Breast epithelium (tissue), 4 donors: ENCODE data around the gene BRAP. TPM values are rescaled to one million over a fixed set of nuclear protein-coding genes. Genes with fewer than 3 reads are reported as not detected.

ENCODE experiments used
- DNase-seq, 2 donors: peaks; one replicate each; pipeline ENCODE4 v3.0.0-alpha.2; 2019; ENCODE audit warnings: low spot score in 2 of 2
- H3K27ac ChIP-seq, 2 donors: fragments of 200-600 bp; sonication (generic) in 1 of 2; one replicate each; pipeline ENCODE4 v1.5.1; 2016 to 2019; ENCODE audit warnings: mild to moderate bottlenecking in 1 of 2
- H3K27me3 ChIP-seq, 2 donors: fragments of 200-600 bp; sonication (generic) in 1 of 2; one replicate each; pipeline versions ENCODE4 v1.5.1 to v1.6.0; 2017 to 2019; ENCODE audit warnings: control low read depth in 1 of 2, mild to moderate bottlenecking in 1 of 2
- H3K36me3 ChIP-seq: fragments of 200-600 bp; one replicate; pipeline ENCODE4 v1.5.1; 2019
- H3K4me1 ChIP-seq, 2 donors: fragments of 200-600 bp; sonication (generic); one replicate each; pipeline ENCODE4 v1.5.1; 2016 to 2019; ENCODE audit warnings: control low read depth in 1 of 2
- H3K4me3 ChIP-seq, 3 donors: fragments of 200-600 bp; sonication (generic); 1 replicate in 2 of 3; 2 replicates in 1 of 3; pipeline ENCODE4 v1.5.1; 2016 to 2019; ENCODE audit warnings: mild to moderate bottlenecking in 3 of 3, moderate library complexity in 2 of 3
- H3K9me3 ChIP-seq, 2 donors: fragments of 200-600 bp; sonication (generic) in 1 of 2; one replicate each; pipeline ENCODE4 v1.5.1; 2016 to 2019; ENCODE audit warnings: control low read depth in 1 of 2
- POLR2A ChIP-seq: fragments of 450-650 bp; IDR thresholded peaks from one replicate; pipeline ENCODE4 v1.6.1; 2016; ENCODE audit warnings: antibody characterized with exemption, mild to moderate bottlenecking, moderate library complexity
- POLR2AphosphoS5 ChIP-seq, 3 donors: sonication (generic); formaldehyde crosslinking; IDR thresholded peaks; one replicate each; pipeline ENCODE4 v1.6.1; 2017; ENCODE audit warnings: antibody characterized with exemption in 3 of 3
- intact Hi-C: fragments of 100-400 bp; cut with DNase I; formaldehyde crosslinking; loops from one replicate; pipeline ENCODE4 v1.15.1; 2023; ENCODE audit warnings: low total_unique reads
- total RNA-seq, 3 donors: library from RNA; depleted of rRNA; stranded (reverse); fragments of >200 nt; gene quantifications; one replicate each; pipeline ENCODE4 v1.1.0, GENCODE V29; 2016
- TF ChIP-seq, protein P1 (sequence below), 3 donors: fragments of 450-650 bp; IDR thresholded peaks; one replicate each; pipeline ENCODE4 v1.5.1; 2016 to 2017; ENCODE audit warnings: antibody characterized with exemption in 3 of 3, mild to moderate bottlenecking in 3 of 3, moderate library complexity in 3 of 3

The BRAP gene
- total RNA-seq, 3 donors from 2014 or later: 17.4 to 23.7 (median 20.5) TPM

DNA sequence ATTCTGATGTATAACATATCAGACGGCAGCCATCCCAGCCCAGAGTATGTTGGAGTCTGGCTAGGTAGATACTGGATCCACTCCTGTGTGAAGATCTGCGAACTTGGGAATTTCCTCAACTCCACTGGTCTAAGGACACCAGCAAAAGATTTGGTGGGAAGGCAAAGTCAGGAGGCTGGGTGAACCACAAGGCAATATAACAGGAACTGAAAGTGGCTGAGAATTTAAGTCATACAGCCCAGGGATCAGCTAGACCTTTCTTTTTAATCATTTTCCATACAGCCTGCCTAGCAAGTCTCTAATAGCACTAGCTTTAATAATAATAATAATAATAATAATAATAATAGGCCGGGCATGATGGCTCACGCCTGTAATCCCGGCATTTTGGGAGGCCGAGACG is 34.8 kb downstream of the BRAP start:
- H3K36me3 ChIP-seq: peaks cover 8% of the 10 kb centered on the region
- no peak overlapping the region for H3K4me3 ChIP-seq
- H3K27me3 ChIP-seq: no peaks in the 10 kb centered on the region
- H3K4me1 ChIP-seq: no peaks in the 10 kb centered on the region
- intact Hi-C loops: no loop called here
- no peak for DNase-seq
- no peak overlapping the region for H3K27ac ChIP-seq
- no peaks in the 10 kb centered on the region for H3K9me3 ChIP-seq
- TF ChIP-seq POLR2A (no peak), POLR2AphosphoS5 (IDR thresholded peaks at IDR 0.05) (no peak)
- TF ChIP-seq, protein P1, sequence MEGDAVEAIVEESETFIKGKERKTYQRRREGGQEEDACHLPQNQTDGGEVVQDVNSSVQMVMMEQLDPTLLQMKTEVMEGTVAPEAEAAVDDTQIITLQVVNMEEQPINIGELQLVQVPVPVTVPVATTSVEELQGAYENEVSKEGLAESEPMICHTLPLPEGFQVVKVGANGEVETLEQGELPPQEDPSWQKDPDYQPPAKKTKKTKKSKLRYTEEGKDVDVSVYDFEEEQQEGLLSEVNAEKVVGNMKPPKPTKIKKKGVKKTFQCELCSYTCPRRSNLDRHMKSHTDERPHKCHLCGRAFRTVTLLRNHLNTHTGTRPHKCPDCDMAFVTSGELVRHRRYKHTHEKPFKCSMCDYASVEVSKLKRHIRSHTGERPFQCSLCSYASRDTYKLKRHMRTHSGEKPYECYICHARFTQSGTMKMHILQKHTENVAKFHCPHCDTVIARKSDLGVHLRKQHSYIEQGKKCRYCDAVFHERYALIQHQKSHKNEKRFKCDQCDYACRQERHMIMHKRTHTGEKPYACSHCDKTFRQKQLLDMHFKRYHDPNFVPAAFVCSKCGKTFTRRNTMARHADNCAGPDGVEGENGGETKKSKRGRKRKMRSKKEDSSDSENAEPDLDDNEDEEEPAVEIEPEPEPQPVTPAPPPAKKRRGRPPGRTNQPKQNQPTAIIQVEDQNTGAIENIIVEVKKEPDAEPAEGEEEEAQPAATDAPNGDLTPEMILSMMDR (IDR thresholded peaks at IDR 0.05): no peak

DNA sequence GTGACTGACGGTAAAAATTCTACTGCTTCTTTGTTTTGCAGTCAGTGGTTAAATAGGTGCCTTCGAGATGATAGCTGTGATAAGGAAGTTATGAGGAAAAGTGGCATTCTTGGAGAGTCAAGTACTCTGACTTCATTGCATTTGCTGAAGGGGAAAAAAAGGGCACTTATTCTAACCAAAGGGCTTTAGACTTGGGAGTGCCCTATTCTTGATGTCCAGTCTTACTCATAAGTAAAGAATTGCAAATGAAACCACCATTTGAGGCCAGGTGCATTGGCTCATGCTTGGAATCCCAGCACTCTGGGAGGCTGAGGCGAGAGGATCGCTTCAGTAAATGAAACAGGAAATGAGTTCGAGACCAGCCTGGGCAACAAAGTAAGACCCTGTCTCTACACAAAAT is 40.3 kb downstream of the BRAP start:
- Histone ChIP-seq H3K9me3 (no peaks in the 10 kb centered on the region), H3K27ac (no peak overlapping the region), H3K4me3 (no peak overlapping the region), H3K36me3 (peaks cover 4% of the 10 kb centered on the region), H3K4me1 (no peaks in the 10 kb centered on the region), H3K27me3 (no peaks in the 10 kb centered on the region)
- DNase-seq: no peak
- TF ChIP-seq POLR2AphosphoS5 (IDR thresholded peaks at IDR 0.05): no peak
- TF ChIP-seq, protein P1 (IDR thresholded peaks at IDR 0.05): no peak
- no peak for TF ChIP-seq POLR2A
- intact Hi-C loops: no loop called here

DNA sequence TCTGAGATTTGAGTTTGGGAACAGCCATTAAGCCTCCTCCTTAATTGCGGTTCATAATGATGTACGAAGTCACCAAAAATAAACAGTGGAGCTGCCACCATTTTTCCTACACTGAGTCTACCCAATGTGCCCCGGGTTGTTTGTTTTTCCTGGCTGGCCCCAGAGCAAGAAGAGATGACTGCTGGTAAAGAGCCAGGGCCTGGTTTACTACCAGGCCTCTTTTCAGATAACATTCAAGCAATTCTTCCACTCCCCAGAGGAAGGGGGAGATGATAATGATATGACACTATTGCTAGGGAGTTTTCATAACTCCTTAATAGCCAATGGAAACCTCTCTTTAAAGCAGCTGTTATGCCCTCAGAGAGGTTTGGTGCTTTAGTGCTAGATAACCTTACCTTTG is 42.3 kb downstream of the BRAP start:
- Histone ChIP-seq H3K4me1 (no peaks in the 10 kb centered on the region), H3K4me3 (no peak overlapping the region), H3K27ac (peak overlapping the region in 1 of 2 donors; percentile 39), H3K36me3 (peaks cover 4% of the 10 kb centered on the region), H3K27me3 (no peaks in the 10 kb centered on the region), H3K9me3 (no peaks in the 10 kb centered on the region)
- intact Hi-C loops: no loop called here
- no peak for DNase-seq
- TF ChIP-seq POLR2A: no peak
- TF ChIP-seq, protein P1 (IDR thresholded peaks at IDR 0.05): no peak
- TF ChIP-seq POLR2AphosphoS5 (IDR thresholded peaks at IDR 0.05): no peak

DNA sequence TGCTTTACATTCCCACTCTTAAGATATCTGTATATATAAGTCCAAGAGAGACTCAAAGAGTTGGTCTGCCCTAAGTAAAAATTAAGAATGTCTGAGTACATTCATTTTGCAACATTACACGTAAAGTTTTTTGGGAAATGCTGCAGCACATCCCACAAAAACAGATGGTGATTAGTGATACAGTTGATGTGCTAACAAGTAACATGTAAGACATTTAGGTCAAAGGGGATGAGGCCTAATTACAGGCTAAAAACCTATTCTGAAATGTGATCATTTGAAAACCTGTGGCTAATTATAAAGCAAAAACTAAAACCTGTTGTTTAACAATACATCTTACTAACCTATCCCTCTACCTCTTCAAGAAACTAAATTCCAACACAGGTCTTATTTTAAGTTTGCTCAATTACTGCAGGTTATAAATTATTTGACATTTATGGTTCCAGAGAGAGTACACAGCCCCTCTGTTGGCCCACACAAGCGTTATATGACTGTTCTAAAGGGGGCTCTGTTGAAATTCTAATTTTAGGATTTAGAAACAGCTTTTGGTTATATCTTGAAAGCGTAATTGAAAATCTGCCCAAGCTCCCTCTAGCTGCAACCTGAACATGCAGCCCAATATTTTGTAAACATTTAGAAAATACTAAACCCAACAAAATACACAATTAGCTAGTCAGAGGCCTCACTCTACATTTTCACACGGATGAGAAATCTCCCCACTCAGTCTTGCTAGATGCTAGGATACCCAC is 42.9 kb downstream of the BRAP start:
- peak overlapping the region in 1 of 2 donors; percentile 39 for H3K27ac ChIP-seq
- H3K36me3 ChIP-seq: peaks cover 4% of the 10 kb centered on the region
- no peak for DNase-seq
- intact Hi-C loops: no loop called here
- no peaks in the 10 kb centered on the region for H3K4me1 ChIP-seq
- no peak overlapping the region for H3K4me3 ChIP-seq
- no peaks in the 10 kb centered on the region for H3K9me3 ChIP-seq
- no peak for TF ChIP-seq POLR2AphosphoS5 (IDR thresholded peaks at IDR 0.05)
- TF ChIP-seq POLR2A: no peak
- TF ChIP-seq, protein P1 (IDR thresholded peaks at IDR 0.05): no peak
- no peaks in the 10 kb centered on the region for H3K27me3 ChIP-seq

DNA sequence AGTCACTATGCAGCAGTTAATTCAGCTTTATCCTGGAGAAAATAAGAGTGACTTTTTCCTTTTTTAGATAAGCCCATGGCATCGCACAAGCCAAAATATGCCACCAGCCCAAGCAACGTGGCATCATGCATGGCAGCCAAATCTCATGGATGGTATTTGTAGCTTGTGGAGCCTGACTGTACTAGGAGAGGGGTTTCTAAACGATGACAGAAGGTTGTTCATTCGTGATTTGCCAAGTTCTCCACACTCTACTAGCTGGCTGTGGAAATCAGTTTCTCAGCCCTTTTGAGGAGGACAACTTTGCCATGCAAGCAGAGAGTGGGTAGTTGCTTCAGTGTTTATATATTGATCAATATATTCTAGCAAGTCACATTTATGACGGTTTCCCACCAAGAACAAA is 45.2 kb downstream of the BRAP start:
- TF ChIP-seq POLR2AphosphoS5 (IDR thresholded peaks at IDR 0.05) (no peak), POLR2A (no peak)
- TF ChIP-seq, protein P1 (IDR thresholded peaks at IDR 0.05): no peak
- Histone ChIP-seq H3K4me1 (peaks cover 0 to 3% of the 10 kb centered on the region in 2 donors), H3K36me3 (peaks cover 4% of the 10 kb centered on the region), H3K4me3 (no peak overlapping the region), H3K27ac (no peak overlapping the region), H3K27me3 (no peaks in the 10 kb centered on the region), H3K9me3 (no peaks in the 10 kb centered on the region)
- intact Hi-C loops: no loop called here
- no peak for DNase-seq
